Measurements from ENCODE around the gene CABLES1. TPM values are rescaled to one million over a fixed set of nuclear protein-coding genes. Genes with fewer than 3 reads are reported as not detected.

CABLES1 gene
- total and polyA plus RNA-seq, 2 of the 4 experiments (the other 2 are of a cell fraction): 4.7 to 5.7 TPM

GRCh38 chr18:23194155-23194996 lies 59.1 kb downstream of the CABLES1 start:
- peak; percentile 65 for DNase-seq
- Histone ChIP-seq H2AK9ac (replicated peaks; ENCODE audit: low read depth, low read length, poor library complexity) (no peak overlapping the region), H4K91ac (ENCODE audit: insufficient read depth, low read depth, low read length) (peak overlapping the region; percentile 44), H3K27ac (ENCODE audit: insufficient read depth, low read length) (peak overlapping the region; percentile 29; the same call in 1 of the 2 replicates), H3K36me3 (ENCODE audit: control insufficient read depth, insufficient read depth, low read length) (peaks cover 38% of the 10 kb centered on the region), H3K9me3 (ENCODE audit: control insufficient read depth, insufficient read depth, low read length) (peaks cover 3% of the 10 kb centered on the region; the same call in 1 of the 2 replicates), H3K4me3 (ENCODE audit: insufficient read depth, low read depth, low read length) (no peak overlapping the region), H4K5ac (ENCODE audit: low read depth, low read length) (peak overlapping the region; percentile 30; the same call in 1 of the 2 replicates), H3K9me1 (ENCODE audit: insufficient read depth, low read length) (peaks cover 20% of the 10 kb centered on the region), H3K4ac (ENCODE audit: low read depth, low read length) (peak overlapping the region; percentile 71), H3K4me1 (ENCODE audit: control insufficient read depth, insufficient read depth, low read length) (peaks cover 30% of the 10 kb centered on the region), H3K14ac (replicated peaks; ENCODE audit: low read depth, low read length) (peak overlapping the region; percentile 23; the same call in 1 of the 2 replicates), H3K9ac (ENCODE audit: low read depth, low read length) (no peak overlapping the region), H3K23ac (ENCODE audit: low read depth, low read length) (peak overlapping the region; percentile 50; the same call in 1 of the 2 replicates), H2AK5ac (ENCODE audit: low read depth, low read length) (peak overlapping the region; percentile 75; the same call in 1 of the 2 replicates), H2BK5ac (ENCODE audit: low read depth, low read length, poor library complexity, severe bottlenecking) (peak overlapping the region; percentile 26), H2AFZ (replicated peaks; ENCODE audit: low read length, poor library complexity) (peak overlapping the region; percentile 52), H3K4me2 (ENCODE audit: low read depth, low read length) (peak overlapping the region; percentile 35; the same call in 1 of the 2 replicates), H4K8ac (ENCODE audit: low read depth in 2 of 2, low read length in 2 of 2) (peak overlapping the region; percentile 4 to 73; a peak in 2 of 4 replicates), H3K79me1 (ENCODE audit: low read depth in 1 of 2, low read length in 2 of 2) (peaks cover 9 to 57% of the 10 kb centered on the region in 2 experiments; a peak in 3 of 4 replicates), H3K56ac (ENCODE audit: extremely low read depth, insufficient read depth, low read length) (no peak overlapping the region), H3K18ac (ENCODE audit: low read depth, low read length) (peak overlapping the region; percentile 39), H4K20me1 (ENCODE audit: insufficient read depth, low read length) (0 out of 2 replicates have a peak, but pooled peaks cover 4% of the 10 kb centered on the region), H2BK20ac (ENCODE audit: low read depth, low read length) (peak overlapping the region; percentile 36), H2BK15ac (ENCODE audit: low read depth, low read length) (peak overlapping the region; percentile 62; the same call in 2 of the 3 replicates), H2BK120ac (ENCODE audit: low read depth, low read length) (peak overlapping the region; percentile 45), H3K27me3 (ENCODE audit: control insufficient read depth, insufficient read depth, low read length) (no peaks in the 10 kb centered on the region)
- CTCF ChIA-PET: interaction anchor here (1.2 kb wide), 1 partner anchor 63 kb away, joined by 4 read pairs; no protein-coding TSS in a partner anchor
- dilution Hi-C loops (cut with HindIII; ENCODE audit: low sequenced_read_pairs, unreplicated experiment): no loop called here
- TF ChIP-seq RFX5 (IDR thresholded peaks at IDR 0.05; ENCODE audit: low read depth, low read length) (no peak), SMC3 (IDR thresholded peaks at IDR 0.05; ENCODE audit: low read depth, low read length) (peak; percentile 6; the same call in 1 of the 2 replicates), BHLHE40 (IDR thresholded peaks at IDR 0.05; ENCODE audit: low read depth, low read length) (no peak)
- in situ Hi-C loops (cut with MboI; ENCODE audit: low sequenced_read_pairs): no loop called here
- no TSS peak for BruUV-seq (replicated peaks)
- intact Hi-C loops (cut with micrococcal nuclease): no loop called here
- POLR2A ChIA-PET (ENCODE audit: unreplicated experiment): interaction anchor here (0.5 kb wide), 1 partner anchor 9 kb away, joined by 11 read pairs; no protein-coding TSS in a partner anchor
- WGBS, 2 experiments (ENCODE audit: extremely low coverage in 2 of 2, insufficient read length in 1 of 2): 42% methylated on average over 4 of the region's 14 CpGs; no CpG with 5 or more reads in 1 of the 2 experiments
- peak; percentile 35; the same call in 1 of the 2 replicates for ATAC-seq (ENCODE audit: low read depth)
